Activated T-helper 1 cell treated with anti-CD3 and anti-CD28 coated beads, Interleukin-2, amount 50 U/mL, for 16 hours (primary cell): ENCODE data around the gene CCNQ.

Experiments used
- DNase-seq, 2 donors: peaks; one replicate each; pipeline ENCODE4 v3.0.0-alpha.2; 2020; ENCODE audit warnings: low read depth in 1 of 2, low spot score in 1 of 2

Gene CCNQ

DNA sequence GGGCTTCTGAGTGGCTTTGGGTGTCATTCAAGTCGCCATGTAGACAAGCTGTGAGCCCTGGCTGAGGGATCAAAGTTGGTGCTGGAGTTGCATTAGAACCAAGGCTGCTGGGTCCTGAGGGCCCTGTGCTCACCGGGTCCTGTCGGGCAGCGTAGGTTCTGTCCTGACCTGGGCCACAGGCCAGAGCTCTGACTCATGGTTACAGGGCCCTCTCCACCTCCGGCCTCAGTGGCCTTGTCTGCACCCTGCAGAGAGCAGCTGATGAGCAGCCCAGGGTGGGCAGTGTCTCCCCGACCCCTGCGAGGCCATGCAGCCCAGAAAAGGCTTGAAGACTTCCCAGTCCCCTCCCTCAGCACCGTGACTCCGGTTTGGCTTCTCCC, 59.0 kb downstream of the CCNQ start:
- DNase-seq, result no peak

DNA sequence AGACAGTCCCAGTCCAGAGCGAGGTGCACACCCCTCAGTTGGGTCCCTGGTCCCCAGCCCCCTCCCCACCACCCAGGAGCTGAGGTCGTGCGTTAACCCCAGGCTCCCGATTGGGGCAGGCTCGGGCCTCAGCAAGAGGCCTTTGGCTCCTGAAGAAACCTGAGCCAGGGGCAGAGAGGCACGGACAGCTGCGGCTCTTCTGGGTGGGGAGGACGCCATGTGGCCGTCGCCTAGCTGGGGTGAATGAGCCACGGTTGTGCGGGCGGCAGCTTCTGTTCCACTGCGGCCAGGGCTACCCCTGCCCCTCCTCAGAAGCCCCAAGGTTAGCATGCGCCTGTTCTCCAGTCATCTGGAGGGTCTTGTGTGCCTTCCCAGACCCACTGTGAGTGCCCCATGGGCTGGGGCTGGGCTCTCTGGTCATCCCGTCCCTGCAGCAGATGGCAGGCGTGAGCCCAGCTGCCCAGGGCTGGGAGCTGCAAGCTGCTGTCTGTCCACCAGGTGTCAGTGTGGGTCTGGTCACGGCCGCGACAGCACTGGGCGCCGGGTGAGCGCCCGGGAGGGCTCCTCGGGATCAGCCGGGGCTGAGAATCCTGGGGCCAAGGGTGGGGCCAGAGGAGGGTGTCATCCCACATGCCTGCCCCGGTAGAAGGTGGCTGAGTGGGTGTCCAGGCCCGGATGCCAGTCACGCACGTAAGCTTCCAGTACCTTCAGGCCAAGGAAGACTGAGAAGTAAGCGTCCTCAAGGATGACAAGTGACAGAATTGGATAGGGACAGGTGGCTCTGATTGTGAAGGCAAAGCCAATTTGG, 59.6 kb downstream of the CCNQ start:
- DNase-seq, result peak; percentile 27 to 32

DNA sequence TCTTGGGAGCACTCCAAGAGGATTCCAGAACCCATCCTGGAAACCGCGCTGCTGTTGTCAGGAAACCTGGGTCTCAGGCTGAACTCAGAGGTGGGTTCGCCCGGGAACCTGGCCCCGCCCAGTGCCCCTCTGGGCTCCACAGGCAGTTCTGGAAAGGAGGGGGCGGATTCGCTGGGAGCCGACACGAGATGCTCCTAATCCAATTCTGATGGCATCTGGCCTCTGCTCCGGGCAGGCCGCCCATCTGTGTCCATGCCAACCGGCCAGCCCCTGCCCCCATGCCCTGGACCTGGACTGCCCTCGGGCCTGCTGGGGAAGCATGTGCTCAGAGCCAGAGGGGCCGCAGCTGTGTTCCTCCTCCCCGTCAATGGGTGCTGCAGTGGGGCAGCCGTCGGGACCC, 60.5 kb downstream of the CCNQ start:
- DNase-seq, result no peak
